Lung (tissue), 12 donors: ENCODE measurements around the gene METAP2. TPM values are rescaled to one million over a fixed set of nuclear protein-coding genes. Genes with fewer than 3 reads are reported as not detected.

Experiments used
- ATAC-seq: fragments of 200-7000 bp; cut with Tn5 transposase; one replicate; pipeline ENCODE4 v1.9.1; 2020; ENCODE audit warnings: moderate number of reproducible peaks; ENCODE audit not compliant: insufficient read depth, low FRiP score
- DNase-seq, 3 donors: peaks; one replicate each; pipeline ENCODE4 v3.0.0-alpha.2; 2013 to 2017
- H3K27ac ChIP-seq, 2 donors: one replicate each; pipeline ENCODE4 v1.5.1; 2013; ENCODE audit warnings: mild to moderate bottlenecking in 2 of 2, moderate library complexity in 2 of 2, control low read depth in 1 of 2, inconsistent platforms in 1 of 2, low read depth in 1 of 2, low read length in 1 of 2
- H3K27me3 ChIP-seq, 3 donors: one replicate each; pipeline ENCODE4 v1.5.1; 2013; ENCODE audit warnings: low read length in 2 of 3; ENCODE audit not compliant: control insufficient read depth in 3 of 3, insufficient read depth in 3 of 3
- H3K36me3 ChIP-seq, 4 donors: one replicate each; pipeline ENCODE4 v1.5.1; 2013; ENCODE audit warnings: low read length in 4 of 4, mild to moderate bottlenecking in 1 of 4, moderate library complexity in 1 of 4; ENCODE audit not compliant: control insufficient read depth in 4 of 4, insufficient read depth in 4 of 4
- H3K4me1 ChIP-seq, 5 donors: one replicate each; pipeline ENCODE4 v1.5.1; 2013; ENCODE audit warnings: low read length in 5 of 5, mild to moderate bottlenecking in 2 of 5, moderate library complexity in 1 of 5; ENCODE audit not compliant: control insufficient read depth in 5 of 5, insufficient read depth in 5 of 5
- H3K4me3 ChIP-seq: one replicate; pipeline ENCODE4 v1.5.1; 2013; ENCODE audit warnings: mild to moderate bottlenecking, control low read depth, moderate library complexity
- H3K9ac ChIP-seq, 2 donors: one replicate each; pipeline ENCODE4 v1.5.1; 2013; ENCODE audit warnings: low read length in 2 of 2, control low read depth in 1 of 2; ENCODE audit not compliant: insufficient read depth in 1 of 2
- H3K9me3 ChIP-seq, 4 donors: one replicate each; pipeline ENCODE4 v1.5.1; 2013; ENCODE audit warnings: low read length in 3 of 4, mild to moderate bottlenecking in 1 of 4, moderate library complexity in 1 of 4; ENCODE audit not compliant: control insufficient read depth in 4 of 4, insufficient read depth in 3 of 4
- CTCF ChIP-seq: IDR thresholded peaks from 2 replicates; pipeline ENCODE4 v1.5.1; 2012; ENCODE audit warnings: mild to moderate bottlenecking; ENCODE audit errors: control extremely low read depth, extremely low read depth
- WGBS, 2 donors: extraction: QIAGEN DNeasy Blood & Tissue Kit; methylation state at CpG; one replicate each; pipeline ENCODE4 v1.1.7; 2013; 5-methylcytosine and 5-hydroxymethylcytosine counted together
- polyA plus RNA-seq, 2 donors: library from polyadenylated mRNA; stranded (reverse); fragments of 200-250 nt; gene quantifications; one replicate each; pipeline ENCODE4 v1.2.1, GENCODE V29; 2013
- total RNA-seq, 2 donors: library from RNA; depleted of rRNA in 1 of 2; stranded (reverse); fragments of >200 nt in 1 of 2; gene quantifications; one replicate each; pipeline ENCODE4 v1.2.1, GENCODE V29; 2014 to 2021
- donor health status: control.
- donor health status: control.
- donor health status: Bipolar disorder and iron deficiency.
- donor health status: healthy.
- donor health status: DM: yes; HTN: yes; CAD: no.

Gene METAP2
- total and polyA plus RNA-seq, 4 donors: 49.1 to 60.4 (median 51.4) TPM

- no peak for ATAC-seq
- 96 to 98% methylated on average over 4 of the region's 4 CpGs for WGBS, 2 donors
- Histone ChIP-seq H3K27ac (no peak overlapping the region), H3K9me3 (no peaks in the 10 kb centered on the region), H3K27me3 (no peaks in the 10 kb centered on the region), H3K4me3 (no peak overlapping the region), H3K9ac (no peak overlapping the region), H3K4me1 (peaks cover 0 to 5% (median 0%) of the 10 kb centered on the region in 5 donors), H3K36me3 (no peaks in the 10 kb centered on the region)
- no peak for TF ChIP-seq CTCF
- no peak for DNase-seq
Observed at GRCh38 chr12:95431120-95431519, 42.8 kb upstream of the METAP2 start.

GRCh38 chr12:95435355-95435754, 38.6 kb upstream of the METAP2 start:
- Histone ChIP-seq H3K9me3 (no peaks in the 10 kb centered on the region), H3K36me3 (no peaks in the 10 kb centered on the region), H3K4me3 (no peak overlapping the region), H3K27ac (no peak overlapping the region), H3K27me3 (no peaks in the 10 kb centered on the region), H3K4me1 (no peaks in the 10 kb centered on the region), H3K9ac (no peak overlapping the region)
- ATAC-seq (no peak), DNase-seq (no peak)
- WGBS, 2 donors: 94 to 96% methylated on average over 3 of the region's 3 CpGs
- TF ChIP-seq CTCF: no peak

- Histone ChIP-seq H3K27me3 (no peaks in the 10 kb centered on the region), H3K4me1 (no peaks in the 10 kb centered on the region), H3K4me3 (no peak overlapping the region), H3K9me3 (no peaks in the 10 kb centered on the region), H3K9ac (no peak overlapping the region), H3K27ac (no peak overlapping the region), H3K36me3 (no peaks in the 10 kb centered on the region)
- ATAC-seq: no peak
- no peak for TF ChIP-seq CTCF
- 62 to 70% methylated on average over 2 of the region's 2 CpGs for WGBS, 2 donors
- no peak for DNase-seq
Observed at GRCh38 chr12:95437565-95437964, 36.4 kb upstream of the METAP2 start.
